Suppressor macrophage treated with lipopolysaccharide for 4 hours (primary cell): Measurements from ENCODE around the gene ST8SIA4.
A peak's percentile ranks its signal among the peaks of the same experiment; 100 is the strongest.
"Not testable (repeated sequence)": the region's sequence is repeated elsewhere in the genome, so short reads cannot be mapped to it uniquely, and the experiment has no call there.

ENCODE experiments used
- DNase-seq: peaks from one replicate; pipeline ENCODE4 v3.0.0-alpha.2; 2020

Gene ST8SIA4

GRCh38 chr5:100828071-100828897 lies 74.8 kb downstream of the ST8SIA4 start:
- peak; percentile 89 for DNase-seq

DNA sequence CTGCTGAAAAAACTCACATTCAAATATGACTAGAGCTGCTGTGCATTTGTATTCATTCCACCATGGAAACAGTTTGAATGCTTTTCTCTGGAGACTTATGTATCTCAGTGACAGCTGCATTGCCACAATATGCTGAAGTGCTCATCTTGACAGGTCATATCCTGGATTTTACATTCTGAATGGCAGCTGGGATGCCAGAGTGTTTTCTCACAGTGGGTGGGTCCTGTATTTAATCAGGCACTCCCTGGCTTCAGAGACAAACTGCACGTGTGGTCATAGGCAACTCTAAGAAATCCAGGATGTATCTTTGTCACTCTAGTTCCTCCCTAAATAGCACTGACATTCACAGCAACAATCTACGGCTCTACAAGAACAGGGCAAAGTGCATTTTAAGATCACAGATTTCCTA lies 75.6 kb downstream of the ST8SIA4 start:
- peak; percentile 79 for DNase-seq

DNA sequence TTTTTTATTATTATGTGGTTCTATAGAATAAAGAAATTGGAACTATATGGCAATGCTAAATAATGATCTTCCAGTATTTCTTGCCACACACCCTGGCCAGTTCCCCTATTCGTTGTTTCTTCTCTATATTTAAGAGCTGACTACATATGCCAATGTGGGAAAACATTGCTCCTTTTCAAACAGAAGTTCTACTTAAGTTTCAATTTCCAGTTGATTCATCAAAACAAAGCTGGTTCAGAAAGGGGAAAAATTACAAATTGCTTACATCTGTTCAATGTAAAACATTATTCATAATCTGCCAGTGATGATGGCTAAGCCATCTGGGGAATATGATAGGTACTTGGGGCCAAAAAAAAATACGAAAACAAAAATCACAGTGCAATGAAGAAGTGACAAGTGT lies 76.9 kb downstream of the ST8SIA4 start:
- peak; percentile 94 for DNase-seq

- no peak for DNase-seq
Measured at GRCh38 chr5:100824635-100825034, 78.4 kb downstream of the ST8SIA4 start.

DNA sequence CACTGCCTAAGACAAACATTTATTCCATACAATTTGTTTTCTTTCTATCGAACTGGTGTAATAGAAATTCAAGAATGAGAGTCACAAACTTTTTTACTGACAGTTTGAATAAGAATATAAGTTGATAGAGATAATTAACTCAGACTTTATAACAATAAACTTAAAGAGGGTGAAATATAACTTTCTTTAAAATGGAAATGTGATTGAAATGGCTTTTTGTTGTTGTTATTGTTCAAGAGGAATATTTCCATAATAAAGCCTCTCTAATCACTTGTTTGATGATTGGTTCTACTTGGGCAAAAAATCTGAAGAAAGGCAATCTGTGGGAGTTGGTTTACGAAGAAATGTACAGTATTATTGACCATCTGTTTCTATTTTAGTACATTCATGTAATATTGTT lies 79.3 kb downstream of the ST8SIA4 start:
- no peak for DNase-seq

- no peak for DNase-seq
Measured at GRCh38 chr5:100821751-100822150, 81.3 kb downstream of the ST8SIA4 start.

DNA sequence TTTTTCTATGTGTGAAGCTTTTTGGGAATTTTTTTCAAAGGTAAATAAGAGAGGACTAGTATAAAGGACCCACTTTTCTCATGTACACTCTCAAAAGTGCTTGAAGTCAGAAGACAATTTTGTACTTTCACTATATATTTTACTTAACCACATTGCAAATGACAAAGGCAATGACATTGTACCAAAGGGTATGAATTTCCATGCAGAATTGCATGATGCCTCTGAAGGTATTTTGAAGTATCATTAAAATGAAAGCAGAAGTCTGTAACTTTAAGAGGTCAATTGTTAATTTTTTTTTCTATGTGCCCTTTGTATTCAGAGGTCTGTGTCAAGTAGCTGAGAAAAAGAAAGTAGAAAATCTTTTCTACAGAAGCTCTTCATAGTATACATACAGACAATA lies 84.7 kb downstream of the ST8SIA4 start:
- peak; percentile 49 for DNase-seq

DNA sequence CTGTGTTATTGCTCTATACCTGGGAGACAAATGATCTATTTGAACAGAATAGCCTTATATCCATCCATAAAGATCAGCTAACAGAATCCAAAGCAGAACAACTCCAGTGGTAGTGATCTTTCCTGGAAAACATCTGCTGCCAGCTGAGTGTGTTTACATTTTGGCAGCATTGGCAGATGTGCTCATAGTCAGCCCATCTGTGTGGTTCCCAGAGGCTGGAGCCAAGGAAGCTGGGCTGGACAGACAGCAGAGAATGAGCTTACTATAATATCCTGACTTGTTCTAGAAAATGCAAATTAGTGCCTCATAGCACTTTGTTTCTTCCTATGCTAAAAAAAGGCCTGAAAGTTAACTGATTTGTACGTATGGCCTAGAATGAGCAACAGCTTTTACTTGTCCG lies 99.7 kb downstream of the ST8SIA4 start:
- no peak for DNase-seq

DNA sequence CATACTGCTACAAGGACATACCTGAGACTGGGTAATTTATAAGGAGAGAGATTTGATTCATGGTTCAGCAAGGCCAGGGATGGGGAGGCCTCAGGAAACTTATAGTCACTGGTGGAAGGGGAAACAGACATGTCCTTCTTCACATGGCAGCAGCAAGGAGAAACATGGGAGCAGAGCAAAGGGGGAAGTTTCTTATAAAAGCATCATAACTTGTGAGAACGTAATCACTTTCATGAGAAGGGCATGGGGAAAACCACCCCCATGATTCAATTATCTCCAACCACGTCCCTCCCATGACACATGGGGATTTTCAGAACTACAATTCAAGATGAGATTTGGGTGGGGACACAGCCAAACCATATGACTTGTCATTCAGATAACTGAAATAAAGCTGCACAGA lies 100.9 kb downstream of the ST8SIA4 start:
- DNase-seq, result no peak

GRCh38 chr5:100800562-100800961 lies 102.5 kb downstream of the ST8SIA4 start:
- no peak for DNase-seq

- no peak for DNase-seq
Measured at GRCh38 chr5:100799166-100799565, 103.9 kb downstream of the ST8SIA4 start.

DNA sequence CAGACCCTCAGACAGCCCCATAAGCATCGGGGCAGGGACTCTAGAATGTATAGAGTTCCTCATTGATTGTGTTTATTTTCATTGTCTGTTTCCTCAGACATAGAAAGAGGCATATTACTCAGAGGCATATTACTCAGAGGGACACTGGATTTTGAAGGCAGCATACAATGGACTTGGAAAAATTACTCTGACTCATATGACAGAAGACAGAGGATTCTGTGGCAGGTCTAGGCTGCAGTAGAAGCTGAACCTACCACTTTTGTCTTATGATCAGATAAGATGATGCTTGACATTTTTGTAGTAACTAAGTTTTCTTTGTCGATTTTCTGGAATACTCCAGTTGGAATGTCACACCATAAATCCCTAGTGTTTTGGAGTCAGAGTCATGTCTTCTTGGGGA lies 105.2 kb downstream of the ST8SIA4 start:
- DNase-seq, result no peak

GRCh38 chr5:100796851-100797250 lies 106.2 kb downstream of the ST8SIA4 start:
- DNase-seq, result no peak

GRCh38 chr5:100794844-100795243 lies 108.2 kb downstream of the ST8SIA4 start:
- no peak for DNase-seq

DNA sequence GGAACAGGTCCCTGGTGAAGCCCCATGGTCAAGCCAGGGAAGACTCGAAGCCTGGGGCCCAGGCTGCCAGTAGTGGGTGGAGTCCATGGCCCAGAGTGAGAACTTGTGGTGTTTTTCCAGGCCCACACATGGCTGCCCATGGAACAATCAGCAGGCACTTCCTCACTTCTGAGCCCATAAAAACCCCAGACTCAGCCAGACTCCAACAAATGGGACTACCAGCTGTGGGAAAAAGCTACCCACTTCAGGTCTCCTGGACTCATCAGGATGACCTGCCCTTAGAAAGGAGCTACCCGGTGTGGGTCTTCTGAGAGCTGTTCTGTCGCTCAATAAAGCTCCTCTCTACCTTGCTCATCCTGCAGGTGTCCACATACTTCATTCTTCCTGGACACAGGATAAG lies 108.9 kb downstream of the ST8SIA4 start:
- no peak for DNase-seq

DNA sequence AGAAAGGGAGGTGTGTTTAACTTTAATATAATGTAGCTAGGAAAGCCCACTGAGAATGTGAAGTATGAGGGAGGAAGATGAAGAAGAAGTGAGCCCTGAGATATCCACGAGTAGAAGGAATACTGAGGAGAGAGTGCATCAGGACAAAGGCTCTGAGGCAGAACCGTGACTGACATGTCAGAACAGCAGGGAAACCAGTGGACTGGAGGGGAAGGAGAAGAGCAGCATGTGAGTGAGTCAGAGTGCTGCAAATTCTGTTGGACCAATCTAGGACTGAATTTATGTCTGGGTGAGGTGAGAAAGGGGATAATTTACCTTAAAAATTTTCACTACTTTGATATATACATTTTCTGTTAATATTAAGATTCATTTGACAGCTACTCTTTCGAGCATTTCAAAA lies 110.3 kb downstream of the ST8SIA4 start:
- DNase-seq, result no peak

GRCh38 chr5:100791391-100791790 lies 111.7 kb downstream of the ST8SIA4 start:
- DNase-seq, result no peak

- no peak for DNase-seq
Measured at GRCh38 chr5:100790951-100791350, 112.1 kb downstream of the ST8SIA4 start.

- no peak for DNase-seq
Measured at GRCh38 chr5:100790170-100790665, 112.9 kb downstream of the ST8SIA4 start.

DNA sequence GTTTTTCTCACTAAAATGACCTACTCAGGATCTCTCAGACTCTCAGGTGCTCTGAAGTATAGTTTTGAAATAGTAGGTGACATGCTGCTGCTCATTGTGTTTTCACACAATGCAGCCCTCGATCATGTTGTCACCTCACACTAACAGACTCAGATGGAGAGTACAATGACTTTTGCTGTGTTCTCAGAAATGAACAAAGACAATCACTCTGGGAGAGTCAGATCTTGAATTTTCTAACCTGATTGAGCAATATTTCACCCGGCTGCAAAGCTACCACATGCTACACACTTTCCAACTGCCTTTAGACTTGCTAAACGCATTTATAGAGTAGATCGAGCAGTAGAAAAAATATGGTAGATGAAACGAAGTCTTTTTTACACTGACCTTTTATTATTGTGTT lies 113.4 kb downstream of the ST8SIA4 start:
- no peak for DNase-seq

- DNase-seq, result no peak
Measured at GRCh38 chr5:100788417-100788816, 114.7 kb downstream of the ST8SIA4 start.

DNA sequence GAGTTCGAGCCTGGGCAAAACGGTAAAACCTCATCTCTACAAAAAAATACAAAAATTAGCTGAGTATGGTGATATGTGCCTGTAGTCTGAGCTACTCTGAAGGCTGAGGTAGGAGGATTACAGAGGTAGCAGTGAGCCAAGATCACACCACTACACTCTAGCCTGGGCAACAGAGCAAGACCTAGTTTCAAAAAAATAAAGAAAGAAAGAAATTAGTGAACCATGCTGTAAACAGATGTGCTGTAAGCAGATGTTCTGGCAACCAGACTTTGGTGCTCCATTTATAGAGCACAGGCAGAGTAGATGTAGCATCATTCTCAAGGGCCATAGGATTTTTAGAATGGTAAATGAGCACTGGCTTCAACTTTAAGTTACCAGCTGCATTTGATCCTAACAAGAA lies 115.4 kb downstream of the ST8SIA4 start:
- no peak for DNase-seq

GRCh38 chr5:100785536-100785935 lies 117.5 kb downstream of the ST8SIA4 start:
- not testable (repeated sequence) for DNase-seq

DNA sequence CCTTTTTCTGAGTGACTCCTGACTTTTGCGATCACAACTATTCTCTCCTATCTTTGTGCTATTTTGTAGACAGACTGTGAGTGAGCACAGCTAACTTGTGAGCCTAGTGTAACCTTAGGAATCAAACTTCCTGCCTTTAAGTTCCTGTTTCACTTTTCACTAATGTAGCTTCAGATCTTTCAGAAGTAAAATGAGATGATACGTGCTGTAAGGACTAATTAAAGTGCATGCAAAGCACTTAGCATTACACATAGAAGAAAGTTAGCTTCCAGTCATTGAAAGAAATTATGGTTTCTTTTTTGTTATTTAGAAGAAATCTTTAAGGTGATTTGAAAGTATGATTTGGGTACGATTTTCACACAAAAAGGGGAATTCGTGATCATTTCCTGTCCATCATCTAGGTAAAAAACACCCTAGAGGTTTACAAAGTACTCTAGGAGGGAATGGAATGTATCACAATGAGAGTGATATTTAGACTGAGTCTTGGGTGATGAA lies 122.7 kb downstream of the ST8SIA4 start:
- DNase-seq, result peak; percentile 78
